ENCODE measurements around the gene IQCC.

The IQCC gene

GRCh38 chr1:32201011-32201855 is 4.2 kb upstream of the IQCC start:
- Histone ChIP-seq H3K36me3 (ENCODE audit: control insufficient read depth, insufficient read depth, low read length) (peaks cover 15% of the 10 kb centered on the region), H3K4me3 (replicated peaks; ENCODE audit: low read depth, low read length) (peak overlapping the region; percentile 68), H3K27me3 (replicated peaks; ENCODE audit: control insufficient read depth, insufficient read depth, low read length) (no peaks in the 10 kb centered on the region)
- TF ChIP-seq CTCF (IDR thresholded peaks at IDR 0.05; ENCODE audit: insufficient read depth, low read length, poor library complexity, severe bottlenecking), result peak; percentile 18
- DNase-seq (ENCODE audit: extremely low read depth, insufficient read length), result peak; percentile 77

- no peaks in the 10 kb centered on the region for H3K27me3 ChIP-seq (replicated peaks; ENCODE audit: control insufficient read depth, insufficient read depth, low read length)
- no peak for DNase-seq (ENCODE audit: extremely low read depth, insufficient read length)
- H3K36me3 ChIP-seq (ENCODE audit: control insufficient read depth, insufficient read depth, low read length), result peaks cover 8% of the 10 kb centered on the region
- no peak overlapping the region for H3K4me3 ChIP-seq (replicated peaks; ENCODE audit: low read depth, low read length)
- no peak for TF ChIP-seq CTCF (IDR thresholded peaks at IDR 0.05; ENCODE audit: insufficient read depth, low read length, poor library complexity, severe bottlenecking)
Observed at GRCh38 chr1:32204943-32205361, 519 bp upstream of the IQCC start.

GRCh38 chr1:32208469-32208868 is 3.0 kb downstream of the IQCC start:
- H3K4me3 ChIP-seq (replicated peaks; ENCODE audit: low read depth, low read length), result no peak overlapping the region
- TF ChIP-seq CTCF (IDR thresholded peaks at IDR 0.05; ENCODE audit: insufficient read depth, low read length, poor library complexity, severe bottlenecking), result no peak
- peaks cover 9% of the 10 kb centered on the region for H3K36me3 ChIP-seq (ENCODE audit: control insufficient read depth, insufficient read depth, low read length)
- no peak for DNase-seq (ENCODE audit: extremely low read depth, insufficient read length)
- no peaks in the 10 kb centered on the region for H3K27me3 ChIP-seq (replicated peaks; ENCODE audit: control insufficient read depth, insufficient read depth, low read length)

- no peak for DNase-seq (ENCODE audit: extremely low read depth, insufficient read length)
- peaks cover 7% of the 10 kb centered on the region for H3K36me3 ChIP-seq (ENCODE audit: control insufficient read depth, insufficient read depth, low read length)
- no peak for TF ChIP-seq CTCF (IDR thresholded peaks at IDR 0.05; ENCODE audit: insufficient read depth, low read length, poor library complexity, severe bottlenecking)
- no peak within 1 kb of the TSS for H3K4me3 ChIP-seq (replicated peaks; ENCODE audit: low read depth, low read length)
- H3K27me3 ChIP-seq (replicated peaks; ENCODE audit: control insufficient read depth, insufficient read depth, low read length), result no peaks in the 10 kb centered on the region
Observed at GRCh38 chr1:32208891-32209328, 3.4 kb downstream of the IQCC start, which contains the start of gene DCDC2B. DCDC2B (plus strand) TSS chr1:32209089; CDS start chr1:32209094, 5 bp downstream.

- peak; percentile 84 for TF ChIP-seq CTCF (IDR thresholded peaks at IDR 0.05; ENCODE audit: insufficient read depth, low read length, poor library complexity, severe bottlenecking)
- H3K27me3 ChIP-seq (replicated peaks; ENCODE audit: control insufficient read depth, insufficient read depth, low read length), result no peaks in the 10 kb centered on the region
- no peak for DNase-seq (ENCODE audit: extremely low read depth, insufficient read length)
- H3K4me3 ChIP-seq (replicated peaks; ENCODE audit: low read depth, low read length), result no peak overlapping the region
- H3K36me3 ChIP-seq (ENCODE audit: control insufficient read depth, insufficient read depth, low read length), result peaks cover 9% of the 10 kb centered on the region
Observed at GRCh38 chr1:32215629-32216480, 10.4 kb downstream of the IQCC start.

All from GM06990 (cell line).